GM19468 (cell line): ENCODE data around the gene BABAM2.
"Not testable (repeated sequence)": the region's sequence is repeated elsewhere in the genome, so short reads cannot be mapped to it uniquely, and the experiment has no call there.

Experiments
- ATAC-seq: cut with Tn5 transposase; IDR thresholded peaks from one replicate; pipeline ENCODE4 v1.9.1; 2021; ENCODE audit warnings: mild to moderate bottlenecking, moderate library complexity, moderate number of reproducible peaks; ENCODE audit not compliant: unreplicated experiment; ENCODE audit errors: extremely low read depth

The BABAM2 gene

DNA sequence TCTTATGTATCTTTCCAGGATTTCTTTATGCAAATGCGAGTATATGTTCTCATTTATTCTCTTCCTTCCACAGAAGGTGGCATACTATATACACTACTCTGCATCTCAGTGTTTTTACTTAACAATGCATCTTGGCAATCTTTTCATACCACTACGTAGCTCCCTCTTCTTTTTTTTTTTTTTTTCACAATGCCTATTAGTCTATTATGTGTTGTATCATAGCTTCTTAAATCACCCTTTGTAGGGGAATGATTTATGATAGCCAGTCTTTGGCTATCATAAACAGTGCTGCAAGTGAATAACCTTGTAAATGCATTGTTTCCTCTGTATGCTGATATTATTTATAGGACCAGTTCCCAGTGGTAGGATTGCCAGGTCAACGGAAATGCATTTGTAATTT lies 204.2 kb downstream of the BABAM2 start:
- no peak for ATAC-seq

DNA sequence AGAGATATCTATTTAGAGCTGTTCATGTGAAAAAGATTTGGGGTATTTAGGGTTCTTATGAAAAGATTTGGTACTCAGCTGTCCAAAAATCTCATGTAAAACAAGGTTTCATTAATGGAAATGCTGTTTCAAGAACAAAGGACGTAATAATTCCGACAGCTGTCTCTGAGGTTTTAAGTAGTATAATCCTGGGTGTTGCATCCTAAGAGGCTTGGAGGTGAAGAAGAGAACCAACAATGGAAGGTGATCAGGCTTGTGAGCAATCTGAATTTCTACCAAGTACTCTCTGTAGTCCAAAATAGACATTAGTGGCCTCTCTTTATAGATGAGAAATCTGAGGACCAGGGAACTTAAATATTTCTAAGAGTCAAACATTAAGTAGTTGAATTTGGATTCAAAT lies 205.1 kb downstream of the BABAM2 start:
- ATAC-seq: no peak

DNA sequence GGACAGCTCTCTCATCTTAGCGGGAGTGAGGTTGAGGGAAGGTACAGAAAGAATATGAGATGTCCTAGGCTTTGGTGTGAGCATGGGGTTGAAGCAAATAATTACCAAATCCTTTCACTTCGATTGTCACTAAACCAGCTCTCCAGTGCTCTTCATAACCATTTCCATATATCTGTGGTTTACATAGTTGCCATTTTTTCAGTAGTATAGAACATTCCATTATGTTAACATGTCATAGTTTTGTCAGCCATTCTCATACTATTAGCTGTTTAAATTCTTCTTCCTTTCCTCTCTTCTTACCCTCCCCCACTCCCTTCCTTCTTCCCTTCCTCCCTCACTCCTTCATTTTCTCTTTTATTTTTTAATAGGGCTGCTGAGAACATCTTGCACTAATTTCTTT lies 205.9 kb downstream of the BABAM2 start:
- ATAC-seq: no peak

DNA sequence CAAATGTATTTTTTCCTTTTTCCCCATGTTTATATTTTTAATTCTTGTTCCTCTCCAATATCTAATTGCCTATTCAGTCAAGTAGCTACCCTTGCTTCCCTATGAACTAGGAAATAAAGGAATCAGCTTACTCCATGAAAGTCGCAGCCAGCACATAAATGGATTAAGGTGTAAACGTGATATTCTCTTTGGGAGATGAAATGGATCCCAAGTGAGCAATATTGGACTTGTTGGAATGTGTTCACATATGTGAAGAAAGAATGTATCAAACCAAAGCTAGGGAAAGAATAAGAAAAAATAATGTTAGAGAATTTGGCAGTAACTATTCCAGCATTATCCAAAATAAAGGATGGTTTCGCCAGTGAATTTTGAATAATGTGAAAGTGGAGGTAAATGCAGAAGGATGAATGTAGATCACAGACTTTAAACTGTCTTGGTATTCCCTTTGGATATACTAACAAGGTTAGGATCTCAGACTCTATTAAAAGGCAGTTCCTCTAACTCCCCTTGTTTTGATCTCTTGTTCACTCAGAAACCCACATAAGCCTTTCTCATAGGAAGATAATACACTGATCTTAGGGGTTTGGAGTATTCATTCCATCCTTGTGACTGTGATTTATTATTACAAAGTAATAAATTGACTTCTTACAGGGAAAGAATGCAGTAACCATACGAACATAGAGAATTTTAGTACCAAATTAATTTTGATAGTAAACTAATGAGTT lies 208.1 kb downstream of the BABAM2 start:
- no peak for ATAC-seq

DNA sequence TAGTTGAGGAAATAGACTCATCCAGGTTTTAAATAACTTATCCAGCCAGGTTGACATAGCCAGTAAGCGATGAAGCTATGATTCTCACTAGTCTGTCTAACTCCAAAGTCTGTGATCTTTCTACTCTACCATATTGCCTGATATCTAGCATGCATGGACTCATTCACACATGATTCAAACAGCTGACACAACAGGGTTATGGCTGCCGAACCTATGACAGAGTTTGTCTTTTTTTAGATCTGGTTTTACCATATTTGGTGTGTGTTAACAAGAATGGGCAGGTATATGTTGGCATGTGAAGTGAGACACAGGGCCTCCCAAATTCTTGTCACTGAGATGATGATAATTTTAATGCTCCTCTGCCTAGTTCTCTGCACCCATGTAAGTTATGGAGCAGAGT lies 210.6 kb downstream of the BABAM2 start:
- ATAC-seq: no peak

DNA sequence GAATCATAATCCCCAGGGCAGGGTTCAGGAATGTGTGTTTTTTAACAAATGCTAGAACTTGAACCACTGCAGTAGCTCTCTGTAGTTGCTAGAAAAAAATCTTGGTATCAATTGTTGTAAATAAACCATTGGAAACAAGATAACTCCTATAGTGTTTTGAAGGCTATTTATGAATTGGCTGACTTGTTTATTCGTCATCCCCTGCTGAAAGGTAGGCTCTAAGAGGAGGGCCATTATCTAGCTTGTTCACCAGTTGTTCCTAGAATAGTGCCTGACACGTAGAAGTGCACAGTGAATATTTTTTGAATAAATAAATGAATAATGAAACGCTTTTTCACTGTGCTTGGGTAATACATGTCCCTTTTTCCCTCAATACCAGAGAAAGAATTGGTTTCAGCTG lies 211.4 kb downstream of the BABAM2 start:
- ATAC-seq: no peak

DNA sequence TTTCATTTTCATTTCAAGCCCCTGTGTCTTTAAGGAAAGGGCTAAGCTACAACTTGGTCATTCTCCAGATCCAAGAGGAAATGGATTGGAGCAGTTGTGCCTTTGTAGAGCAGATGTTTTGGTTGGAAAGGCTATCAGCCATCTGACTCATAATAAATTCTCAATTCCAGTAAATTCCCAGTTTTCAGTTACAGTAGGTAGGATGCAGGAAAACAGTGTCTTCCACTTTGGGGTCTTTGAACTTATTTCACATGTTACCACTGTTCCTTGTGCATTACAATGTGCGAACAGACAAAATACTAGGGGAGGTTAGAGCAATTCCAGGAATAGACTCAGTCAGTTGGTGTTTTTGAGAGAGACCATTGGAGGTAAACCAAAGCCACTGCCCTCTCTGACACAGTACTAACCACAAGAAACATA lies 211.9 kb downstream of the BABAM2 start:
- ATAC-seq: no peak

DNA sequence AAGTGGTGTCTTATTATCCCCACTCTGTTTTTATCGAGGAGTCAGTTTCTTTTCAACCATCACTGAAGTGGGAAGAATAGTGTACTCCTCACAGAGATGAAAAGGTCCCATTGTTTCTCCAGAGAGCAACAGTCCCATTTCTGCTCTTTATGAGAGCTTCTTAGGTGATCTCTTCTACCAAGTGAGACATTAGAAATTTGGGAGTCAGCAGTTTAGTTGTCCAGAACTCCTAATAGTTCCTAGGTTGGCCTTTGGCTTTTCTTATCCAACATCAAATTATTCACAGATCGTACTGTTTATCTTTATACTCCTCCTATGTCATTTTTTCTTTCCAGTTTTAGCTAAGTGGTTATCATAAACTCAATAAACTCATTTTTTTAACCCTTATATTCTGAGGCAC lies 213.1 kb downstream of the BABAM2 start:
- ATAC-seq: no peak

DNA sequence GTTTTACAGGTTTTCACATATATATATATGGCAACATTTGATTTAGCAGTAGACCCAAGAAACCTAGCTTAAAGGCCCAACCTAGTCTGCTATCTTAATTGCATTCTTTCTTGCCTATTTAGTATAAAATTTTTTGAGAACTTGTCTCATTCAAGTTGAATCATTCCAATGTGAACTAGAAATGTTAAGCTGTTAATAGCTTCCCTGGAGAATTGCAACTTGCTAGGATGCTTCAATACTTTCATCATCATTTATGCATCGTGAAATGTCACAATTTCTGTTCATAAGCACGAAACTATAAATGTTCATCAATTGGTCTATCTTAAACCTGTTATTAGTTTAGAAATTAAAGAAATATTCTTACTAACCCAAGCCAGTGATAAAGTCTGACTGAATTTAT lies 217.6 kb downstream of the BABAM2 start:
- ATAC-seq: no peak

DNA sequence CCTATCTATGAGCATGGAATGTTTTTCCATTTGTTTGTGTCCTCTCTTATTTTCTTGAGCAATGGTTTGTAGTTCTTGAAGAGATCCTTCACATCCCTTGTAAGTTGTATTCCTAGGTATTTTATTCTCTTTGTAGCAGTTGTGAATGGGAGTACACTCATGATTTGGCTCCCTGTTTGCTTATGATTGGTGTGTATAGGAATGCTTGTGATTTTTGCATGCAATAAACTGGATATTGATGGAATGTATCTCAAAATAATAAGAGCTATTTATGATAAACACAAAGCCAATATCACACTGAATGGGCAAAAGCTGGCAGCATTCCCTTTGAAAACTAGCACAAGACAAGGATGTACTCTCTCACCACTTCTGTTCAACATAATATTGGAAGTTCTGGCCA lies 223.2 kb downstream of the BABAM2 start:
- not testable (repeated sequence) for ATAC-seq

DNA sequence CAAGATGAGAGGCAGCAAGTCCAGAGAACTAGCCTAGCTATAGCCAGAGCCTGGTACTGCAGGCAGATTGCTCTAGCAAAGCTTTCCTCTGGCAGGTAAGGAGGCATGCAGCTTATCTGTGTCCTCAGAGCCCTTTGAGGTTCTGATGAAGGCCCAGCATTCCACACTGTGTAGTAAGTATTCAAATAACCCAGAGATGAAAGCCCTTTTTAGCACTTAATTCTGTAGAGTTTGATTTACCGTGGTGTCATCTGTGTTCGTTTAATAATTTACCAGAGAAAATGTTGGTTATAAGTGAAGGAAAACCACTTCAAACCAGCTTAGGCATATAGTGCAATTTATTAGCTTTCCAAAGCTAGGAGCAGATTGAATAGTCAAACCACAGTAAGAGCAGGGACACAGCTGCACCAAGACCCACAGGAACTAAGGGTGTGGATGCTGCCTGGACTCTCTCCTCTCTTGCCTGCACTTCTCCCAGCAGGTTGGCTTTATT lies 226.6 kb downstream of the BABAM2 start:
- ATAC-seq: no peak

DNA sequence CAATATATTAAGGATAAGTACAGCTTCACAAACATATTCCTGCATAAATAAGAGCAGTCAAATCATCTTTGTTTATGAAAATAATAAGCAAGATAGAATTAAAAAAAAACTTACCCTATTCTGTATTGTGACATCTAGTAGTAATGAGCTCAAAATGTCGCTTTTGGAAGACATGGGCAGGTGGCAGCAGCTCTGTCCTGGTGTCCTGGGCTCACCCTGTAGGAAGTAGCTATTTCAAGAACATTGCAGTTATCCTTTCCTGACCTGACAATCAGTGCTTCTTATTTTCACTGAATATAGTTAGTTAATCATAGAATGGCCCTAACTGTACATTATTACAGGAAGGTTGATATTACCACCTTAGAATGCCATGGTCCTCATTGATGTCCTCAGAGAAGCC lies 229.1 kb downstream of the BABAM2 start:
- no peak for ATAC-seq

DNA sequence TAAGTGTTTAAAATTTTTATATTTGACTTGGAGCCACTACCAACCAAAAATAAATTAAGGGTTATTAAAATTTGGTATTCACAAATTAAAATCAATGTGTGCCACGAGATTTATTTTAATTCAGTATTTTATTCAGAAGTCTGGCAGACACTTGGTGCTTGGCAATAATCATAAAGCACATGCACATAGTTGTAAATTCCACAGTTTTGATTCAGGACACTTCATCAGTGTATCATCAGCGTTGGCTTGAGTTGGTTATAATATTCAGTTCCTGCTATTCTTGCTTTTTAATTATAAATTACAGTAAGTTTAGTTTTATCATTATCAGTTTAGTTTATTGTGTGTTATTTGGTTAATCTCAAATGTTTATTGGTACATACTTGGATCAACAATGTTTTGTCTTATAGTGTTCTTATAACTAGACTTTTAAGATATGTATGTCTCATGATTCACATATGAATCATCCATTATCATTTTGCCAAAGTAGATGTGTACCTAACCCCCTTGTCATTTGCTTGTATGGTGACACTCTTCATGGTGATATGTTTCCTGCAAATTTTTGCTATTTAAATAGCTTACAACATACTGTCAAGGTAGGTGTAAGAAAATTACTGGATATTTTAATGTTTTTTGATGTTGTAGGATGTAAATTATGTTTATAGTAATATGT lies 237.9 kb downstream of the BABAM2 start:
- ATAC-seq: no peak

DNA sequence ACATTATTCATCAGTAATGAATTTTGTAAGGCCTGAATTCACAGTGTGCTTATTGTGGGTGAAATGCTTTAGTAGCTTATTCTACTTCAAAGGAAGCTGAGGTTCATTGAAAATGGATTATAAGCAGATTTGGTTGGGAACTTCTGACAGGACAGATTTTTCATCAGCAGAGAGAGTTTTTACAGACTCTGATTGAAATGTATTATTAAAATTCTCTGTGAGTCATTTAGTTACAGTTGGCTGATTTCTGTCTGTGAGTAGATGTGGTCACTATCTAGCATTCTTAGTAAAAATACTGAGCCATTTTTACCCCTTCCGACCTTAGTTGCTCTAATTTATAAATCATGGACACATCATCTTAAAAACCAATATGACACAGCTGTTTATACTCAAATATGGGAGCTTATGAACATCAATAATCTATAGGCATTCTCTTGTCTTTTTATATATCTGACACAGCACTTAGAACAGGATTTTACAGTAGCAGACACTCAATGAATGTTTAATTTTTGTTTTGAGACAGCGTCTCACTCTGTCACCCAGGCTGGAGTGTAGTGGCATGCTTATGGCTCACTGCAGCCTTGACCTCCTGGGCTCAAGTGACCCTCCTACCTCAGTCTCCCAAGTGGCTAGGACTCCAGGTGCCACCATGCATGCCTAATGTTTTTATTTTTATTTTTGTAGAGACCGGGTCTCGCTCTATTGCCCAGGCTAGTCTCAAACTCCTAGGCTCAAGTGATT lies 239.6 kb downstream of the BABAM2 start:
- ATAC-seq: no peak

DNA sequence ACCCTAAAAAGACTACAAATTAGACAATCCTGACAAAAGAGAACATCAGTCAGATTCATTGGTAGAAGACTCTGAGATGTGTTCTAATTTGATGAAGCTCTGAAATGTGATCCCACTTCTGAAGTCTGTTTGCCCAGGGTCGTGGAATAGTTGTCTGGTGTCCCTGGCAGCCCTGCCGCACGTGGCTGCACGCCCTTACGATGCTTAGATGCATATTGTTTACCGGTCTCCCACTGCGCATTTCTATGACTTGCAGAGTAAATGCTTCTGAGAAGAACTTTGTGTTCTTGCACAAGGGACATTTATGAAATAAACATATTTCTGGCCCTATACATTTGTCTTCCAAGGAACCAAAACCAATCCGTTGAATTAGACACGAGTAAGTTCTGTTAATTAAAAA lies 243.2 kb downstream of the BABAM2 start:
- no peak for ATAC-seq

DNA sequence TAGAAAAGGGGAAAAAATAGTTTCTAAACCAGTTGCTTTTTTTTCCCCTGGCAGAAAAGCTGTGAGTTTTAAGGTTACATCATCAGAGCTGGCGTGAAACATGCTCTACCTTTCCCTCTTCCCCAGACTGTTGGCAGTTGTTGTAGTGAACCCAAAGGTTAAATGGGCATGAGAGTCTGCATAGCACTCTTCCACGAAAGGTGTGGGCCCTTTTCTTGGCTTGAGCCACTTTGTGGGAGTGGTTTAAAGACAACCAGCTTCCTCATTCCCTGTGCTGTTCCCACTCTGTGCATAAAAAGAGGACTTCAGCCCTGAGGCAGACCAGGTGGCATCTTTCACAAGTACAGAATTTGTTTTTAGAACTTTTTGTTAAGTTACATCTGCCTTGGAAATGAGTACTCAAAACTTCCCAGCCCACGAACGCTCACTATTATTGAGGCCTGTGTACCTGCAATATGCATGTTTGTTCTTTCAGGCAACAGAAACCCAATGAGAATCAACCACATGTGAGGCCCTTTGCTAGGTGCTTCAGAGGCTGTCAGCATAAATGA lies 243.8 kb downstream of the BABAM2 start:
- no peak for ATAC-seq

DNA sequence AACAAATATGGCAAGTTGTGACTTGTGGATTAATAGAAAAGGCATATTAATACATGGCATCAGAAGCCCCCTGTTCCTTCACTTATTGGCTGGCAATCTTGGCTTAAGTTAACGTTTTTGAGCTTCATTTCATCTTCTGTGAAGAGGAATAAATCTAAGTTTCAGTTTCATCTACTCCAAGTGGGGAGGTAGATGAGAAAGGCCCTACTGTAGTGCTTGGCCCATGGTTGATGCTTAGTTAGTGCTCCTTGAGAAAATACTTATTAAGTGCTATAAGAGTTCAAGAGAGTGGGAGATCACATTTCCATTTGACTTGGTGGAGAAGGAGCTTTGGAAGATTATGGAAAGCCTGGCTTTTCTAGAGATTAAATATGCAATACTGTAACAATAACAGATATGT lies 244.3 kb downstream of the BABAM2 start:
- no peak for ATAC-seq

DNA sequence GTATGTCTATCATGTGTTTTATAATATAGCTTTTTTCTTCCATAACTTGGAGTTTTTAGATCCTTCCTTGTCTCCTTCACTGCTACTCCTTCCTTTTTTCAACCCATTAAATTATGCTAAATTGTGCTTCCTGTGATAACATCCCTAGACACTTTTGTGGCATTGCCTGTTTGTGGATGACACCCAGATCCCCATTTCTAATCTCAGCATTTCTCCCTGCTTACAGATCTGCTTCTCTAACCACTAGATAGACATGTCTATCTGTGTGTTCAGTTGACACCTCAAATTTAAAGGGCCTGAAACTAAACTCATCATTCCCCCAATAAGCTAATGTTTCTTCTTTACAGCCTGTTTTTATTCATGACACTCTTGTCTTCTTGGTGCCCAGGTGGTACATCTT lies 244.8 kb downstream of the BABAM2 start:
- no peak for ATAC-seq

DNA sequence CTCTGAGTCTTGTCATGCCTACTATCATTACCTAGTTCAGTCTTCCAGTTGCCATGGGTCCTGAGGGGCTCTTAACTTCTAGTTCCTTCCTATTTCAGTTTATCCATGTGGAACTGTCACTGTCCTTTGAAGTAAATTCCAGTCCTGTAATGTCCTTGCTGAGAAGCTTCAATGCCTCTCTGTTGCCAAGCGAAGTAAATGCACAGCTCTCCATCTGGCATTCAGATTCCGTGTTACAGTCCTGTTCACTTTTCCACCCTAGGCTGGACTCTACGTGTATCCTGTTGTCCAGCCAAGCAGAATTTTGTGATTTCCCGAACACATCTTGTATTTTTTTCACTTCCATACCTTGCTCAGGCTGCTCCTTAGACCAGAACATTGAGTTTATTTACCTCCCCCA lies 245.3 kb downstream of the BABAM2 start:
- ATAC-seq: no peak

DNA sequence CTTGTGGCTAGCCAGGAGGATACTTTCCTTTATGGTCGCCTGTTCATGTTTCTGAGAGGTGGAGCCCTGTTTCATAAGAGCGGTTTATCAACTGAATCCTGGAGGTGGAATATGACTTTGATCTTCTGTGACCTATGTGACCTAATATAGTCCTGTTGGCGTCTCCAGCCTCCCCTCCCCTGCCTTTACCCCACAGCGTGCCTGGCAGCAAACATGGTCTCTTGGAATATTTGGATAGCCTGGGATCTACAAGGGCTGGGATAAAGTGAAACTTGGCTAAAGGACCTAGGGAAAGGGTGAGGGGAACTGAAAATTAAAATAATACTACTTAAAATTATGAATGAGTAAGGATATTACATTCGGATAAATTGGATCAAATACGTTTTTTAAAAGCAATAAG lies 246.0 kb downstream of the BABAM2 start:
- no peak for ATAC-seq

DNA sequence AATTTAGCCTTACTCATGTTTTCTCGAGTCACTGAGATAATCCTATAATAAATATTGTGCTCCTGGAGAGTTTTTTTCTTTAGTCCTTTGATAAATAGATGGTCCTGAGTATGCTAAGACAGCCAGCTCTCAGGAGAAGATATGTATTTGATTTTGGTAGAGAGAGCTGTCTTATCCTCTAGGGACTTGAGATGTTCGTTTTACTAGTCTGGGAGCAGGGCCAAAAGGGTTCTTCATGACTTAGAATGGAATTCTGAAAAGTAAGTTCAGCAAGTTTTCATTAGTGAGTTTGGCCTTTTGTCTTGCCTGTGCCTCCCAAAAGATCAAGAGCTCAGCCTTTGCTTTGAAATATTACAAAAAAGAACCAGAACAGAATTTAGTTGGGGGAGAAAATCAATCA lies 246.7 kb downstream of the BABAM2 start:
- ATAC-seq: no peak
